HepG2 (cell line): ENCODE measurements around the gene SNRNP35. TPM values are rescaled to one million over a fixed set of nuclear protein-coding genes. Genes with fewer than 3 reads are reported as not detected.

Source experiments
- AFF4 ChIP-seq: sonication (generic); formaldehyde crosslinking; IDR thresholded peaks from 2 replicates; pipeline ENCODE4 v1.4.0; 2020; ENCODE audit warnings: missing genetic modification reagents
- BRCA1 ChIP-seq: sonication (generic); formaldehyde crosslinking; IDR thresholded peaks from 2 replicates; pipeline ENCODE4 v1.4.0; 2020; ENCODE audit warnings: missing genetic modification reagents
- CEBPB ChIP-seq: IDR thresholded peaks from 2 replicates; pipeline ENCODE4 v1.6.1; 2011; ENCODE audit warnings: low read depth, low read length, improper control_type of control experiment, borderline replicate concordance
- CEBPG ChIP-seq: IDR thresholded peaks from 2 replicates; pipeline ENCODE4 v1.6.1; 2016
- DMAP1 ChIP-seq: IDR thresholded peaks from 2 replicates; pipeline ENCODE4 v1.6.1; 2016
- EP300 ChIP-seq, 3 experiments: sonication (generic) in 1 of 3; formaldehyde crosslinking in 1 of 3; IDR thresholded peaks; 2 replicates each; pipeline versions ENCODE4 v1.5.1 to v1.6.1; 2011 to 2020; ENCODE audit warnings: low read depth in 2 of 3, low read length in 2 of 3, borderline replicate concordance in 1 of 3, improper control_type of control experiment in 1 of 3, mild to moderate bottlenecking in 1 of 3, missing genetic modification reagents in 1 of 3, moderate library complexity in 1 of 3
- ESRRA ChIP-seq: sonication (generic); formaldehyde crosslinking; IDR thresholded peaks from 2 replicates; pipeline ENCODE4 v1.5.1; 2020; ENCODE audit warnings: mild to moderate bottlenecking, low read depth, missing genetic modification reagents
- HDAC6 ChIP-seq: fragments of 200-600 bp; sonication (generic); IDR thresholded peaks from 2 replicates; pipeline ENCODE4 v1.7.0; 2017; ENCODE audit warnings: mild to moderate bottlenecking, antibody characterized with exemption, low read length, low read depth
- HMG20B ChIP-seq: conservative IDR thresholded peaks from 2 replicates; pipeline ENCODE4 v1.6.1; 2016; ENCODE audit warnings: missing genetic modification reagents, missing compliant biosample characterization
- HNRNPH1 ChIP-seq: fragments of 200-400 bp; formaldehyde crosslinking; optimal IDR thresholded peaks from 2 replicates; pipeline ENCODE3; 2017; ENCODE audit warnings: mild to moderate bottlenecking, low read depth, low read length
- HOXA7 ChIP-seq: sonication (generic); formaldehyde crosslinking; IDR thresholded peaks from 2 replicates; pipeline ENCODE4 v1.8.1; 2022; ENCODE audit warnings: mild to moderate bottlenecking, missing genetic modification reagents, moderate library complexity
- RCOR2 ChIP-seq: IDR thresholded peaks from 2 replicates; pipeline ENCODE4 v1.6.1; 2016; ENCODE audit warnings: missing biosample characterization, missing genetic modification reagents
- SRY ChIP-seq: sonication (generic); formaldehyde crosslinking; IDR thresholded peaks from 2 replicates; pipeline ENCODE4 v1.8.0; 2022; ENCODE audit warnings: mild to moderate bottlenecking, missing genetic modification reagents
- ZFP36L2 ChIP-seq: sonication (generic); formaldehyde crosslinking; IDR thresholded peaks from 2 replicates; pipeline ENCODE4 v1.4.0; 2020; ENCODE audit warnings: missing genetic modification reagents
- ZFP37 ChIP-seq: sonication (generic); formaldehyde crosslinking; IDR thresholded peaks from 2 replicates; pipeline ENCODE4 v1.4.0; 2020; ENCODE audit warnings: missing genetic modification reagents, borderline replicate concordance
- ZGPAT ChIP-seq: IDR thresholded peaks from 2 replicates; pipeline ENCODE4 v1.6.1; 2016; ENCODE audit warnings: mild to moderate bottlenecking
- ZNF101 ChIP-seq: sonication (generic); formaldehyde crosslinking; IDR thresholded peaks from 2 replicates; pipeline ENCODE4 v1.4.0; 2020; ENCODE audit warnings: mild to moderate bottlenecking, low read depth, missing genetic modification reagents, borderline replicate concordance
- ZNF33A ChIP-seq: sonication (generic); formaldehyde crosslinking; IDR thresholded peaks from 2 replicates; pipeline ENCODE4 v1.5.1; 2020; ENCODE audit warnings: missing genetic modification reagents, mild to moderate bottlenecking, moderate library complexity, borderline replicate concordance
- ZNF660 ChIP-seq: sonication (generic); formaldehyde crosslinking; IDR thresholded peaks from 2 replicates; pipeline ENCODE4 v1.5.1; 2020; ENCODE audit warnings: mild to moderate bottlenecking, low read depth, missing genetic modification reagents, borderline replicate concordance
- ZNF780A ChIP-seq: sonication (generic); formaldehyde crosslinking; IDR thresholded peaks from 2 replicates; pipeline ENCODE4 v1.8.0; 2022; ENCODE audit warnings: mild to moderate bottlenecking, missing genetic modification reagents, moderate library complexity
- ZNF83 ChIP-seq: sonication (generic); formaldehyde crosslinking; IDR thresholded peaks from 2 replicates; pipeline ENCODE4 v1.4.0; 2020; ENCODE audit warnings: missing genetic modification reagents, mild to moderate bottlenecking, borderline replicate concordance
- polyA plus RNA-seq, 8 experiments: library from polyadenylated mRNA; depleted of rRNA in 3 of 8; stranded (reverse) in 7 of 8; unstranded in 1 of 8; fragments of >200 nt; fragmentation: Illumina TruSeq in 4 of 8; extraction: Trizol in 4 of 8; gene quantifications; 2 replicates each; pipeline versions ENCODE4 v1.2.1 to v1.2.3, GENCODE V29; 2011 to 2016; ENCODE audit warnings: low read depth in 4 of 8, missing spikeins in 1 of 8, mixed read lengths in 1 of 8; ENCODE audit not compliant: insufficient read depth in 1 of 8
- total RNA-seq, 5 experiments: library from RNA; depleted of rRNA; stranded (reverse); fragments of >200 nt; fragmentation: Illumina TruSeq; extraction: Trizol; gene quantifications; 2 replicates each; pipeline ENCODE4 v1.2.3, GENCODE V29; 2016; ENCODE audit warnings: low read depth in 1 of 5
- TF ChIP-seq, protein P1 (sequence below): sonication (generic); formaldehyde crosslinking; IDR thresholded peaks from 2 replicates; pipeline ENCODE4 v1.4.0; 2020; ENCODE audit warnings: mild to moderate bottlenecking, missing genetic modification reagents

The SNRNP35 gene
- total and polyA plus RNA-seq, 2 of the 13 experiments (the other 11 are each of a cell fraction or from before 2014, with no cell fraction given): 11.3 to 22.6 TPM

- TF ChIP-seq, protein P1, sequence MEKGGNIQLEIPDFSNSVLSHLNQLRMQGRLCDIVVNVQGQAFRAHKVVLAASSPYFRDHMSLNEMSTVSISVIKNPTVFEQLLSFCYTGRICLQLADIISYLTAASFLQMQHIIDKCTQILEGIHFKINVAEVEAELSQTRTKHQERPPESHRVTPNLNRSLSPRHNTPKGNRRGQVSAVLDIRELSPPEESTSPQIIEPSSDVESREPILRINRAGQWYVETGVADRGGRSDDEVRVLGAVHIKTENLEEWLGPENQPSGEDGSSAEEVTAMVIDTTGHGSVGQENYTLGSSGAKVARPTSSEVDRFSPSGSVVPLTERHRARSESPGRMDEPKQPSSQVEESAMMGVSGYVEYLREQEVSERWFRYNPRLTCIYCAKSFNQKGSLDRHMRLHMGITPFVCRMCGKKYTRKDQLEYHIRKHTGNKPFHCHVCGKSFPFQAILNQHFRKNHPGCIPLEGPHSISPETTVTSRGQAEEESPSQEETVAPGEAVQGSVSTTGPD (CRISPR knock-in tag): no peak
- TF ChIP-seq CEBPG (CRISPR knock-in tag): peak; percentile 25; the same call in 1 of the 2 replicates
- no peak for TF ChIP-seq BRCA1
- TF ChIP-seq EP300 (IDR thresholded peaks at IDR 0.05; ENCODE audit: low read depth in 2 of 2, low read length in 2 of 2): peak in 1 of 2 experiments; percentile 24; a peak in 1 of 4 replicates
- TF ChIP-seq EP300 (CRISPR knock-in tag; IDR thresholded peaks at IDR 0.05; ENCODE audit: borderline replicate concordance): no peak
- TF ChIP-seq ESRRA (CRISPR knock-in tag): peak; percentile 55; the same call in 1 of the 2 replicates
- TF ChIP-seq ZNF101 (CRISPR knock-in tag): no peak
- no peak for TF ChIP-seq ZNF780A (CRISPR knock-in tag)
- peak; percentile 46; the same call in 1 of the 2 replicates for TF ChIP-seq CEBPB
- TF ChIP-seq ZFP36L2 (CRISPR knock-in tag): no peak
- TF ChIP-seq ZNF33A (CRISPR knock-in tag): no peak
- no peak for TF ChIP-seq SRY
- TF ChIP-seq RCOR2 (CRISPR knock-in tag): 0 out of 2 replicates have a peak, but pooled peaks have one; percentile 13
- no peak for TF ChIP-seq ZGPAT (CRISPR knock-in tag)
- TF ChIP-seq HMG20B (CRISPR knock-in tag): no peak
- TF ChIP-seq ZFP37 (CRISPR knock-in tag): no peak
- no peak for TF ChIP-seq AFF4 (CRISPR knock-in tag)
- TF ChIP-seq DMAP1 (CRISPR knock-in tag): 0 out of 2 replicates have a peak, but pooled peaks have one; percentile 32
- no peak for TF ChIP-seq ZNF660 (CRISPR knock-in tag)
- no peak for TF ChIP-seq ZNF83 (CRISPR knock-in tag)
- TF ChIP-seq HNRNPH1: no peak
- TF ChIP-seq HDAC6: no peak
- no peak for TF ChIP-seq HOXA7
Measured at GRCh38 chr12:123498126-123498825, 40.3 kb downstream of the SNRNP35 start (continued).
